HL-60/S4 treated with phorbol 12-myristate 13-acetate at 8.2 ng/mL for 4 days and 3 days (cell line): ENCODE data around the gene ROCK2.

Experiments used
- in situ Hi-C: fragments of 300-500 bp; cut with MboI; formaldehyde crosslinking; loops from 2 replicates; pipeline ENCODE4 v1.15.0; 2022; ENCODE audit warnings: low sequenced_read_pairs

Gene ROCK2

DNA sequence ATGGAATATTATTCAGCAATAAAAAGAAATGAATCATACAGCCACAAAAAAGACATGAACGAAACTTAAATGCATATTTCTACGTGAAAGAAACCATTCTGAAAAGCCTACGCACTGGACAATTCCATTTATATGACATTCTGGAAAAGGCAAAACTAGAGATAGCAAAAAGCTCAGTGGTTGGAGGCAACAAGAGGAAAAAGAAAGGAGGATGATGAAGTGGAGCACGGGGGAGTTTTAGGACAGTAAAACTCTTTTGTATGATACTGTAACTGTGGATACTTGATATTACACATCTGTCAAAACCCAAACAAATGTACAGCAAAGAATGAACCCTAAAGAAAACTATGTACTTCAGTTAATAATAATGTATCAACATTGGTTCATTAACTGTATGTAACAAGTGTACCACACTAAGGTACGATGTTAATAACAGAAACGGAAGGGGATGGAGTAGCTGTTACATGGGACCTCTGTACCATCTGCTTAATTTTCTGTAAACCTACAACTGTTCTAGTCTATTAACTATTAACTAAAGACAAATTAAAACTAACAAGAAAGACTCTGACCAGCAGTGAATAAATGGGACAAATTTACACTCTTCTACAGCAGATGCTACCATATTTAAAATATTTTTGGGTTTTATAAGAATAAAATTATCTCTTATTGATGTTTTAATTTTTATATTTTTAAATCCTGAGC lies 31.5 kb downstream of the ROCK2 start:
- in situ Hi-C loops = no loop called here

DNA sequence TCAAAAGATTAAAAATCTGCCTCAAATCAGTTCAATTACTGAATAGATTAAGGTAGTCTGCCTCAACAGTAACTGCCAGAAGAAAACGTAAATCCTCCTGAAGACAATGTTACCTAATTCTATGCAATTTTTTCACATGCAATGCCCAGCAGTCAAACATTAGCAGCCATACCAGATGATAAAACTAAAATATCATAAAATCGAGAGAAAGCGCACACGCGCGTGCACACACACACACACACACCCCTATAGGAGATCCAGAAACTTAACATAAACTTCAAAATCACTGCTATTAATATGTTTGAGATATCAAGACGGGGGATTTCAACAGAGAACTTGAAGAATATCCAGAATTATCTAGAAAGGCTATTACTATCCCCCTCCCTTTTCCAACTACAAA lies 32.9 kb downstream of the ROCK2 start:
- in situ Hi-C loops = no loop called here

GRCh38 chr2:11310212-11310611 lies 34.2 kb downstream of the ROCK2 start:
- in situ Hi-C loops = no loop called here

- in situ Hi-C loops = no loop called here
Measured at GRCh38 chr2:11309706-11310105, 34.7 kb downstream of the ROCK2 start.

- in situ Hi-C loops = no loop called here
Measured at GRCh38 chr2:11307764-11308415, 36.5 kb downstream of the ROCK2 start.

- in situ Hi-C loops = no loop called here
Measured at GRCh38 chr2:11305958-11306357, 38.5 kb downstream of the ROCK2 start.

GRCh38 chr2:11305338-11305737 lies 39.1 kb downstream of the ROCK2 start:
- in situ Hi-C loops = no loop called here

DNA sequence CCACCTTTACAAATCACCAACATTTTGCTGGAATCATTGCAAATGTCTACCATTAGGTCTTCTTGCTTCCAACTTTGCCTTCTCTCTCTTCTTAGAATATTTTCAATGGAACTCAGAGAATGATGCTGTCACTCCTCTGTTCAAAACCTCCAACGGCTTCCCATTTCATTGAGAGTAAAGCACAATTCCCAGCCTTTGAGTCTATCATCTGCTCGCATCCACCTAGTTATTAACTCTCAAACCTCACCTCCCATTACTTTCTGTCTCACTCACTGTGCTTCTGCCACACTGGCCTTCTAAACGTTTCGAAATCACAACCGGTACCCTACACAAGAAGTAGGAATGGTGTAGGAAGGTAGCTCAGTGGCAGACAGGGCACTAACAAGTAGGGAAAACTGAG lies 40.0 kb downstream of the ROCK2 start:
- in situ Hi-C loops = no loop called here

- in situ Hi-C loops = no loop called here
Measured at GRCh38 chr2:11303290-11304013, 41.0 kb downstream of the ROCK2 start.

- in situ Hi-C loops = no loop called here
Measured at GRCh38 chr2:11299439-11299838, 45.0 kb downstream of the ROCK2 start.

- in situ Hi-C loops = no loop called here
Measured at GRCh38 chr2:11298592-11298991, 45.8 kb downstream of the ROCK2 start.

- in situ Hi-C loops = no loop called here
Measured at GRCh38 chr2:11296401-11296800, 48.0 kb downstream of the ROCK2 start.

DNA sequence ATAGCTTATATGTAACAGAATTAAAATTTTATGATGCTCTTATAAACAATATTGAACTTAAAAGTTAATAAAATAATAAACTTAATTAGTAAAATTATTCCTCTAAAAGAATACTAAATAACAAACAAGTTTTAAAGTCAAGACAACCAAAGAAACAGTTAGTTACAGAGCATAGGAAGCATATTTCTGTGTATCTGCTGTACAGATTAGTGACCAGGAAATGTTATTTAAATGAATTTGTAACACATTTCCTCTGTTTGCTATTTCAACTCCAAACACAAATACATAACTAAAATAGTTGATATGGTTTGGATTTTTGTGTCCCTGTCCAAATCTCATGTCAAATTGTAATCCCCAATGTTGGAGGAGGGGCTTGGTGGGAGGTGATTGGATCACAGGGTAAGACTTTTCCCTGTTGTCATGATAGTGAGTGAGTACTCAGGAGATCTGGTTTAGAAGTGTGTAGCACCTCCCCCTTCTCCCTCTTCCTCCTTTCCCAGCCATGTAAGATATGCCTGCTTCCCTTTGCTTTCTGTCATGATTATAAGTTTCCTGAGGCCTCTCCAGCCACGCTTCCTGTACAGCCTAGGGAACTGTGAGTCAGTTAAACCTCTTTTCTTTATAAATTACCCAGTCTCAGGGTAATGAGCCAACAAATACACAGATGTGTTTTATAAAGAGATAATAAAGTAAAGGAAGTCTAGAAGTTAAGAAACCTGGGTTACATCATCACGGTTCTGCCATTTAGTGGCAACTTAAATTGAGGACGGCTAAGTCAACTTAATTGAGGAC lies 51.8 kb downstream of the ROCK2 start:
- in situ Hi-C loops = no loop called here

DNA sequence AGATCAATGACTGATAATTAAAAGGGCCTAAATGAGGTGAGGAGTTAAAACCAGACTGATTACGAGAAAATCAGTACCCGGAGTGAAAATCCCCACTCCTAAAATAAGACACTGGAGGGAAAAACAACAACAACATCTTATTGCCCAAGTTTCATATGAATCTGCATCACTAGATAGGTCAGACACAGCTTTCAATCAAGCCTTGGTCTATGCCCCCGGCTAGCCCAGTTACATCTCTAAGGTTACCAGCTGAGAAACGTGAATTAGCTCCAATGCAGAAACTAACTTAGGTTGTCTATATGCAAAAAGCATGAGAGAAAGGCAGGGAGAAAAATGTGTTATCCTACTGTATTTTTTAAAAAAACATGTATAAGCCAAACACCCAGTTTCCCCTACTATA lies 53.7 kb downstream of the ROCK2 start:
- in situ Hi-C loops = no loop called here

DNA sequence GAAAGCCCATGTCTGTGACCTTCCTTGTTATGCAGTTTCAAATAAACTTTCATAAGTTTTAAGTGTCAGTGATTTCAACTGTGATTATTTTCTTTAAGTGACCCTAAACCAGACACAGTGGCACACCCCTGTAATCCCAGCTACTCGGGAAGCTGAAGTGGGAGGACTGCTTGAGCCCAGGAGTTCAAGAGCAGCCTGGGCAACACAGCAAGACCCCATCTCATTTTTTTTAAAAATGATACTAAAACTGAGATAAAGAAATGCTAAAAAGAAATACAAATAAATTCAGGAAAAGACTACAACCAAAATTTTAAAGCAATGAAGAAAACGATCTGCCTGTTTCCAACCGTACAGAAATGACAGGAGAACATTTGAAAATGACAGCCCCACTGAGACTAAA lies 54.2 kb downstream of the ROCK2 start:
- in situ Hi-C loops = no loop called here

DNA sequence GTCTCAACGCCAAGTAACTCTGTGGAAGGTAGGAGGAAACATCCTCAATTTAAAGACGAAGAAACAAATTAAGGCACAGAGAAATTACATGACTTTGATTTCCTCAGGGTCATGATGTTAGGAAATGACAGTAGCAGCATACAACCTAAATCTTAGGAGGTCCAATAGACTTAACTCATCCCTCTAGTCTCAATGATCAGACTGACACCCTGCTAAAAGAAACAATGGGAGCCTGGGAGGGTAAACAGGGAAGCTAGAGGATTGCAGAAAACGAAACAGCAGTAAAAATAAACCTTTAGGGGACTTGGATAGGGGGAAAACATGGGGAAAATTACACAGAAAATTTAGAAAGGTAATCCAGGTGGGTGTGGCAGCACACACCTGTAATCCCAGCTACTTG lies 56.0 kb downstream of the ROCK2 start:
- in situ Hi-C loops = no loop called here

DNA sequence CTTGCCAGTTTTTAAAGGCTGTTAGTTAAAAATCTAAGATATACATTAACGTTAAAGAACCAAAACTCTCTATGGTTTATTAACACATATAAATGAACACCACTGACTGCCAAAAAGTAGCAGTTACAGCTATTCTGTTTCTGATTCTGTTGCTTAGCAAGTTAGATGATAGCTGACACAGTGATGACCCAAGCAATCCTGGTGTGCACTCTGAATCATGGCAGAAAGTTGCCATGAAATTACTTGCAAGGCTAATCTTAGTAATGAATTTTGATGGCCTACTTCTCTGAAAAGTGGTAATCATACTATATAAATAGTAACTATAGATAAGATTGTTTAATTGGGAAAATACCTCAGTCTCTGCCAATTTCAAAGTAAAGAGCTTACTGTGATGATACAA lies 57.7 kb downstream of the ROCK2 start:
- in situ Hi-C loops = no loop called here

GRCh38 chr2:11286323-11286722 lies 58.1 kb downstream of the ROCK2 start:
- in situ Hi-C loops = no loop called here

DNA sequence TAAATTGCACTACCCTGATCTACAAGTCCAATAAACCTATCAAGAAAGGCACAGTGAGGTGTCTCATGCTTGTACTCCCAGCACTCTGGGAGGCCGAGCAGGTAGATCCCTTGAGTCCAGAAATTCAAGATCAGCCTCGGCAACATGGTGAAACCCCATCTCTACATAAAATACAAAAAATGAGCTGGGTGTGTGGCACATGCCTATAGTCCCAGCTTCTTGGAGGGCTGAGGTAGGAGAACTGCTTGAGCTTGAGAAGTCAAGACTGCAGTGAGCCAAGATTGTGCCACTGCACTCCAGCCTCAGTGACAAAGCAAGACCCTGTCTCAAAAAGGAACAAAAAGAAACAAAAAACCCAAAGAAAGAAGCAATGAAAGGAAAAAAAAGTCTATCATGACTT lies 58.9 kb downstream of the ROCK2 start:
- in situ Hi-C loops = no loop called here

- in situ Hi-C loops = no loop called here
Measured at GRCh38 chr2:11281186-11281585, 63.2 kb downstream of the ROCK2 start.

GRCh38 chr2:11280713-11281112 lies 63.7 kb downstream of the ROCK2 start:
- in situ Hi-C loops = no loop called here
